Neural cell (in vitro differentiated cells): ENCODE measurements around the gene PEAK1.

Experiments used
- EP300 ChIP-seq: fragments of 450-650 bp; conservative IDR thresholded peaks from 2 replicates; pipeline ENCODE4 v1.6.1; 2014; ENCODE audit warnings: antibody characterized with exemption, mild to moderate bottlenecking, moderate library complexity; ENCODE audit not compliant: poor library complexity, severe bottlenecking
- EZH2 ChIP-seq: fragments of 200-600, 300-800 bp; shearing (Covaris generic), sonication (generic); IDR thresholded peaks from 2 replicates; pipeline ENCODE4 v1.6.1; 2014; ENCODE audit warnings: antibody characterized with exemption, low read length, borderline replicate concordance, mild to moderate bottlenecking; ENCODE audit not compliant: insufficient read depth, poor library complexity, severe bottlenecking
- MXI1 ChIP-seq: fragments of 450-650 bp; conservative IDR thresholded peaks from 2 replicates; pipeline ENCODE4 v1.6.1; 2014; ENCODE audit warnings: antibody characterized with exemption, mild to moderate bottlenecking; ENCODE audit not compliant: poor library complexity, severe bottlenecking
- POLR2AphosphoS5 ChIP-seq: IDR thresholded peaks from 2 replicates; pipeline ENCODE4 v1.6.1; 2012
- SMC3 ChIP-seq: fragments of 450-650 bp; conservative IDR thresholded peaks from 2 replicates; pipeline ENCODE4 v1.6.1; 2014; ENCODE audit warnings: antibody characterized with exemption, mild to moderate bottlenecking, moderate library complexity; ENCODE audit not compliant: poor library complexity
- TF ChIP-seq, protein P1 (sequence below): fragments of 450-650 bp; IDR thresholded peaks from 2 replicates; pipeline ENCODE4 v1.5.1; 2014; ENCODE audit warnings: antibody characterized with exemption, mild to moderate bottlenecking, moderate library complexity; ENCODE audit not compliant: poor library complexity, severe bottlenecking
- TF ChIP-seq, protein P2 (sequence below): IDR thresholded peaks from 2 replicates; pipeline ENCODE4 v1.6.1; 2012; ENCODE audit warnings: borderline replicate concordance

DNA sequence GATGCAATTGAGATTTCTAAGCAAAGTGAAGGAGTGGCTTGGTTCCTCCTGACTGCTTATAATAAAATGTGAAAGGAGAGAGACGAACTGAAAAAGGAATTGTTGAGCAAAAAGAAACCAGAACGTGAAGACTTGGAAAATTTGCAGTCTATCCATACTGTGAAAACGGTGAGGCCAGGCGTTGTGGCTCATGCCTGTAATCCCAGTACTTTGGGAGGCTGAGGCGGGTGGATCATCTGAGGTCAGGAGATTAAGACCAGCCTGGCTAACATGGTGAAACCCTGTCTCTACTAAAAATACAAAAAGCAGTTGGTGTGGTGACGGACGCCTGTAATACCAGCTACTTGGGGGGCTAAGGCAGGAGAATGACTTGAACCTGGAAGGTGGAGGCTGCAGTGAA lies 292.3 kb downstream of the PEAK1 start:
- TF ChIP-seq, protein P1, sequence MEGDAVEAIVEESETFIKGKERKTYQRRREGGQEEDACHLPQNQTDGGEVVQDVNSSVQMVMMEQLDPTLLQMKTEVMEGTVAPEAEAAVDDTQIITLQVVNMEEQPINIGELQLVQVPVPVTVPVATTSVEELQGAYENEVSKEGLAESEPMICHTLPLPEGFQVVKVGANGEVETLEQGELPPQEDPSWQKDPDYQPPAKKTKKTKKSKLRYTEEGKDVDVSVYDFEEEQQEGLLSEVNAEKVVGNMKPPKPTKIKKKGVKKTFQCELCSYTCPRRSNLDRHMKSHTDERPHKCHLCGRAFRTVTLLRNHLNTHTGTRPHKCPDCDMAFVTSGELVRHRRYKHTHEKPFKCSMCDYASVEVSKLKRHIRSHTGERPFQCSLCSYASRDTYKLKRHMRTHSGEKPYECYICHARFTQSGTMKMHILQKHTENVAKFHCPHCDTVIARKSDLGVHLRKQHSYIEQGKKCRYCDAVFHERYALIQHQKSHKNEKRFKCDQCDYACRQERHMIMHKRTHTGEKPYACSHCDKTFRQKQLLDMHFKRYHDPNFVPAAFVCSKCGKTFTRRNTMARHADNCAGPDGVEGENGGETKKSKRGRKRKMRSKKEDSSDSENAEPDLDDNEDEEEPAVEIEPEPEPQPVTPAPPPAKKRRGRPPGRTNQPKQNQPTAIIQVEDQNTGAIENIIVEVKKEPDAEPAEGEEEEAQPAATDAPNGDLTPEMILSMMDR: no peak
- TF ChIP-seq SMC3 (no peak), EZH2 (no peak), POLR2AphosphoS5 (no peak), EP300 (no peak), MXI1 (no peak)
- TF ChIP-seq, protein P2, sequence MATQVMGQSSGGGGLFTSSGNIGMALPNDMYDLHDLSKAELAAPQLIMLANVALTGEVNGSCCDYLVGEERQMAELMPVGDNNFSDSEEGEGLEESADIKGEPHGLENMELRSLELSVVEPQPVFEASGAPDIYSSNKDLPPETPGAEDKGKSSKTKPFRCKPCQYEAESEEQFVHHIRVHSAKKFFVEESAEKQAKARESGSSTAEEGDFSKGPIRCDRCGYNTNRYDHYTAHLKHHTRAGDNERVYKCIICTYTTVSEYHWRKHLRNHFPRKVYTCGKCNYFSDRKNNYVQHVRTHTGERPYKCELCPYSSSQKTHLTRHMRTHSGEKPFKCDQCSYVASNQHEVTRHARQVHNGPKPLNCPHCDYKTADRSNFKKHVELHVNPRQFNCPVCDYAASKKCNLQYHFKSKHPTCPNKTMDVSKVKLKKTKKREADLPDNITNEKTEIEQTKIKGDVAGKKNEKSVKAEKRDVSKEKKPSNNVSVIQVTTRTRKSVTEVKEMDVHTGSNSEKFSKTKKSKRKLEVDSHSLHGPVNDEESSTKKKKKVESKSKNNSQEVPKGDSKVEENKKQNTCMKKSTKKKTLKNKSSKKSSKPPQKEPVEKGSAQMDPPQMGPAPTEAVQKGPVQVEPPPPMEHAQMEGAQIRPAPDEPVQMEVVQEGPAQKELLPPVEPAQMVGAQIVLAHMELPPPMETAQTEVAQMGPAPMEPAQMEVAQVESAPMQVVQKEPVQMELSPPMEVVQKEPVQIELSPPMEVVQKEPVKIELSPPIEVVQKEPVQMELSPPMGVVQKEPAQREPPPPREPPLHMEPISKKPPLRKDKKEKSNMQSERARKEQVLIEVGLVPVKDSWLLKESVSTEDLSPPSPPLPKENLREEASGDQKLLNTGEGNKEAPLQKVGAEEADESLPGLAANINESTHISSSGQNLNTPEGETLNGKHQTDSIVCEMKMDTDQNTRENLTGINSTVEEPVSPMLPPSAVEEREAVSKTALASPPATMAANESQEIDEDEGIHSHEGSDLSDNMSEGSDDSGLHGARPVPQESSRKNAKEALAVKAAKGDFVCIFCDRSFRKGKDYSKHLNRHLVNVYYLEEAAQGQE: no peak
